ENCODE results near the gene TTBK2. TPM values are rescaled to one million over a fixed set of nuclear protein-coding genes. Genes with fewer than 3 reads are reported as not detected.
"Not testable (repeated sequence)": the region's sequence is repeated elsewhere in the genome, so short reads cannot be mapped to it uniquely, and the experiment has no call there.

Gene TTBK2
- total RNA-seq, 2 donors from 2014 or later, result 14.0 to 21.9 TPM

DNA sequence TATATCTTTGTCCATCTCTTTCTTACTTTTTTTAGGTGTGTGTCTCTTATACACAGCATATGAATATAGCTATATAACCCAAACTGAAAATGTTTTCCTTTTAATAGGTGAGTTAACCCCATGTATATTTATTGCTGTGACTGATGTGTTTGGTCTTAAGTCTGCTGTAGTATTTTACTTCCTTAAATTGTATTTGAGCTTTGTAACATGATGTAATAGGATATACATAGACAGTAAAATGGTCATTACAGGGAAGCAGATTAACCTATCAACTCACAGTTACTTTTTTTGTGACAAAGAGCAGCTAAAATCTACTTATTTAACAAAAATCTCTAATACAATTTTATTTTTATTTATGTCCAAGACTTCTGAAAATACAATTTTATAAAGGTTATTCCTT lies 131.9 kb downstream of the TTBK2 start:
- Mint-ChIP-seq H3K4me3 (no peak overlapping the region), H3K9me3 (no peaks in the 10 kb centered on the region), H3K27ac (no peak overlapping the region), H3K4me1 (ENCODE audit: low read depth in 2 of 2) (no peaks in the 10 kb centered on the region), H3K36me3 (no peaks in the 10 kb centered on the region), H3K27me3 (no peaks in the 10 kb centered on the region)
- no peak for DNase-seq (ENCODE audit: low spot score)
- ATAC-seq, result no peak

DNA sequence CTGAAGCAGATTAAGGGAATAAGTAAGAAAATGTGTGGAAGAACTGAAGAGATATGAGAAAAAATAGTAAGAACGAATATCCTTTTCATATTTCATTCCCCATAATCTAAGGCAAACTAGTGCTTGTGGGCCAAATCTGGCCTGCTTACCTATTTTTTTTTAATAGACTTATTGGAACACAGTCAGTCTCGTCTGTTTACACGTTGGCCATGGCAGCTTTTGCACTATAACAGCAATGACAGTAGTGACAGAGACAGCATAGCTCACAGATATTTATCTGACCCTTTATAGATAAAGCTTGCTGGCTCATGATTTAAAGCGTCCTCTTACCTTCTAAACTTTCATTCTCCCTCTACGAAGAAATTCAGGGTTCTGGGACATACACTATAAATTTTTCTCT lies 133.6 kb downstream of the TTBK2 start:
- no peaks in the 10 kb centered on the region for H3K27me3 Mint-ChIP-seq
- no peaks in the 10 kb centered on the region for H3K4me1 Mint-ChIP-seq (ENCODE audit: low read depth in 2 of 2)
- no peak overlapping the region for H3K27ac Mint-ChIP-seq
- no peak overlapping the region for H3K4me3 Mint-ChIP-seq
- DNase-seq (ENCODE audit: low spot score) (no peak), ATAC-seq (no peak)
- H3K9me3 Mint-ChIP-seq, result no peaks in the 10 kb centered on the region
- no peaks in the 10 kb centered on the region for H3K36me3 Mint-ChIP-seq

DNA sequence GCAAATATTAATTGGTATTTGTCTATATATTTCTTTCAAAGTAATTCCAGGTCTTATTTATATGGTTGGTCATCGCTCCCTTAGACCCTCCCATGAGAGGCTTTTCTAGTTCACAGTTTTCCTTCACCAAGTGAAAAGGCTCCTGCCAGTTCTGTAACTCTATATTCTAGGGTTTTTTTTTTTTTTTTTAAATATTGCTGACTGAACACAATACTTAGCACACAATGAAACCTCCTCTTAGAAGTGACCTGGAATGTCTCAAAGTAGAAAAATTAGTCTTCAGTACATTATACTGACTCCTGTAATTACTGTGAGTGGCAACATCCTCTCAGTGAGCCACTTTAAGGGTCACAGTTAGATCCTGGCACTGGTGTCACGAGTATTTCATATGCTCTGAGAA lies 135.0 kb downstream of the TTBK2 start:
- no peaks in the 10 kb centered on the region for H3K36me3 Mint-ChIP-seq

DNA sequence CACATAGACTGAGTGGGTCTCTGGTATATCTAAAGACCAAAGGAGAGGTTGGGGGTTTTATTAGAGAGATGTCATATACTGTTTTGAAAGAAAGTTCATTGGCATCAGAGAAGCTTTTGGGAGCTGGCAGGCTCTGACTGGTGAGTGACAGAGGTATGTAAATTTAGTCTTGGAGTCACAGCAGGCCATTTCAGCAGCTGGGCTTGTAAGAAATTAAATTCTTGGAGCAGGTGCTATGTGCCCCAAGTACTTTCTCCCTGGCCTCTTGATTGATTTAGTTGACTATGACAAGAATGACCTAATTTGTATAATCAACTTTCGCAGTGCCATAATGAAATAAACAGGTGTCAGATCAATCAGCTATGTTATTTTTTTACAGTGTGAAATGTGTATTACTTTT lies 135.9 kb downstream of the TTBK2 start:
- H3K27ac Mint-ChIP-seq, result no peak overlapping the region
- H3K4me1 Mint-ChIP-seq (ENCODE audit: low read depth in 2 of 2), result no peaks in the 10 kb centered on the region
- H3K27me3 Mint-ChIP-seq, result no peaks in the 10 kb centered on the region
- H3K36me3 Mint-ChIP-seq, result no peaks in the 10 kb centered on the region
- no peaks in the 10 kb centered on the region for H3K9me3 Mint-ChIP-seq
- DNase-seq (ENCODE audit: low spot score) (no peak), ATAC-seq (no peak)
- no peak overlapping the region for H3K4me3 Mint-ChIP-seq

More for the DNA sequence above, 135.0 kb downstream of the TTBK2 start:
- no peak overlapping the region for H3K27ac Mint-ChIP-seq
- no peak for ATAC-seq
- no peak for DNase-seq (ENCODE audit: low spot score)
- H3K9me3 Mint-ChIP-seq, result no peaks in the 10 kb centered on the region
- no peak overlapping the region for H3K4me3 Mint-ChIP-seq
- no peaks in the 10 kb centered on the region for H3K27me3 Mint-ChIP-seq
- H3K4me1 Mint-ChIP-seq (ENCODE audit: low read depth in 2 of 2), result no peaks in the 10 kb centered on the region

DNA sequence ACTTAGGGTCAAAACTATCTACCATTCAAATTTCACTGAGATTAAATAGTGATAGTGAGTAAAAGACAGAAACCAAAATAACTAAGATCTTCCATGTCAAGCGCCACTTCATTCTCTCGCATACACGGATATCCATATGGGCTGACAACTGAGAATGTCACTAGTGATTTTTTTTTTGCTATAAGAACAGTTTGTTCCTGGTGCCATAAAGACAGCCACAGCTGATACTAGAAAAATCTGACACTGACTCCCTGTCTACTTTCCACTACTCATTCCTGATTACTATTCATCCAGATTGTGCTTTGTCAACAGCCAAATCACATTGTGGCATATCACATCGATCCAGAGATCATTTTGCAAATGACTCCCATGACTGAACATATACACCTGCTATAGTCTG lies 137.9 kb downstream of the TTBK2 start:
- no peak for ATAC-seq
- Mint-ChIP-seq H3K4me3 (no peak overlapping the region), H3K27ac (no peak overlapping the region)

DNA sequence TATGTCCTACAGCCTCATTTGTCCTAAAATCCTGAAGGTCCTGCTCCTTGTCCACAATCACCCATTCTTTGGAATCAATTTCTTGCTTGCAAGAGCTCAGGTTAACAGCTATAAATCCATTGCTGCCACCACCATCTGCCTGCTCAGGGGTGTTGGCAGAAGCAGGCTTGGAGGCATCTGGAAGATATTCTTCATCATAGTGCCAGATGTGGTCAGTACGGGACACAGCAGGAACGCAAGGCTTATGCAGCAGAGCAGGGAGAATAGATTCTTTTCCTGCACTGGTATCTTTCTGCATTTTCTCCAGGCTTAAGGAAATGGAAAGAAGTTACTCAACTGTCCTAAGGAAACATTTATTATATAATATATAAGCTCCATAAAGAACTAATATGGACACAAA lies 145.2 kb downstream of the TTBK2 start:
- no peak overlapping the region for H3K4me3 Mint-ChIP-seq
- H3K4me1 Mint-ChIP-seq (ENCODE audit: low read depth in 2 of 2), result peaks cover 0 to 6% of the 10 kb centered on the region in 2 donors
- no peaks in the 10 kb centered on the region for H3K27me3 Mint-ChIP-seq
- no peak for ATAC-seq
- no peak overlapping the region for H3K27ac Mint-ChIP-seq
- H3K9me3 Mint-ChIP-seq, result no peaks in the 10 kb centered on the region
- peaks cover 9% of the 10 kb centered on the region for H3K36me3 Mint-ChIP-seq
- DNase-seq (ENCODE audit: low spot score), result no peak

More for the DNA sequence above, 137.9 kb downstream of the TTBK2 start:
- Mint-ChIP-seq H3K4me1 (ENCODE audit: low read depth in 2 of 2) (peaks cover 0 to 2% of the 10 kb centered on the region in 2 donors), H3K9me3 (no peaks in the 10 kb centered on the region), H3K27me3 (no peaks in the 10 kb centered on the region), H3K36me3 (no peaks in the 10 kb centered on the region)
- no peak for DNase-seq (ENCODE audit: low spot score)

DNA sequence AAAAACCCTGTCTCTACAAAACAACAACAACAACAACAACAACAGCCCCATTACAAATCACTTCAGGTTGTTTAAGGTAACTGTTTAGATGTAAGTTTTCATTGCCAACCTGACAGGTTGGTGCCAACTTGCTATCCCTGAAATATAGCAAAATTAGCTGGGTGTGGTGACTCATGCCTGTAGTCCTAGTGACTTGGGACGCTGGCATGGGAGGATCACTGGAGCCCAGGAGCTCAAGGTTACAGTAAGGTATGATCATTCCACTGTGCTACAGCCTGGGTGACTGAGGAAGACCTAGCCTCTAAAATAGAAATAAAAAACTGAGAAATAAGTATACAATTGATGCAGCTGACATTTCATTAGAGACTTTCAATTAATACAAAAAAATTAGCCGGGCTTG lies 147.7 kb downstream of the TTBK2 start:
- H3K36me3 Mint-ChIP-seq, result peaks cover 9% of the 10 kb centered on the region
- DNase-seq (ENCODE audit: low spot score), result no peak
- H3K27me3 Mint-ChIP-seq, result no peaks in the 10 kb centered on the region
- no peak overlapping the region for H3K27ac Mint-ChIP-seq
- H3K9me3 Mint-ChIP-seq, result no peaks in the 10 kb centered on the region
- peaks cover 0 to 3% of the 10 kb centered on the region in 2 donors for H3K4me1 Mint-ChIP-seq (ENCODE audit: low read depth in 2 of 2)
- ATAC-seq, result no peak
- H3K4me3 Mint-ChIP-seq, result no peak overlapping the region

DNA sequence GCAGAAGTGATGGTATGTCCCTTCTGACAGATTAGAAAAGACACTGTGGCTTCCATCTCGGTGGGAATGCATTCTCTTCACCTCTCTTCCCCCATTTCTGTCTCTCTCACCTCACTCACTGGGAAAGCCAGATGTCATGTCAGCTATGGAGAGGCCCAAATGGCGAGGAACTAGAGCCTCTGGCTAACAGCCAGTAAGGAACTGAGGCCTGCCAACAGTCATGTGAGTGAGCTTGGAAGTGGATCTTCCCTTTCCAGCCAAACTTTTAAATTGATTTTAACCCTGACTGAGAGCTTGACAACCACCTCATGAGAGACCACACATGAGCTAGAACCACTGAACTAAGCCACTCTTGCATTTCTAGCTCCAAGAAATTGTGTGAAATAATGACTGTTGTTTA lies 148.4 kb downstream of the TTBK2 start:
- DNase-seq (ENCODE audit: low spot score), result no peak
- Mint-ChIP-seq H3K27me3 (no peaks in the 10 kb centered on the region), H3K4me3 (no peak overlapping the region), H3K27ac (no peak overlapping the region), H3K36me3 (peaks cover 12% of the 10 kb centered on the region), H3K4me1 (ENCODE audit: low read depth in 2 of 2) (peaks cover 3% of the 10 kb centered on the region in 2 donors), H3K9me3 (no peaks in the 10 kb centered on the region)
- no peak for ATAC-seq

DNA sequence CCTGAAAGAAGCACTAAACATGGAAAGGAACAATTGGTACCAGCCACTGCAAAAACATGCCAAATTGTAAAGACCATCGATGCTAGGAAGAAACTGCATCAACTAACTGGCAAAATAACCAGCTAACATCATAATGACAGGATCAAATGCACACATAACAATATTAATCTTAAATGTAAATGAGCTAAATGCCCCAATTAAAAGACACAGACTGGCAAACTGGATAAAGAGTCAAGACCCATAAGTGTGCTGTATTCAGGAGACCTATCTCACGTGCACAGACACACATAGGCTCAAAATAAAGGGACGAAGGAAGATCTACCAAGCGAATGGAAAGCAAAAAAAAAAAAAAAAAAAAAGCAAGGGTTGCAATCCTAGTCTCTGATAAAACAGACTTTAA lies 154.5 kb downstream of the TTBK2 start:
- not testable (repeated sequence) for H3K4me3 Mint-ChIP-seq; H3K27me3 Mint-ChIP-seq; H3K4me1 Mint-ChIP-seq (ENCODE audit: low read depth in 2 of 2); DNase-seq (ENCODE audit: low spot score); H3K27ac Mint-ChIP-seq; ATAC-seq
- peaks cover 40% of the 10 kb centered on the region for H3K36me3 Mint-ChIP-seq
- H3K9me3 Mint-ChIP-seq, result peaks cover 12% of the 10 kb centered on the region

DNA sequence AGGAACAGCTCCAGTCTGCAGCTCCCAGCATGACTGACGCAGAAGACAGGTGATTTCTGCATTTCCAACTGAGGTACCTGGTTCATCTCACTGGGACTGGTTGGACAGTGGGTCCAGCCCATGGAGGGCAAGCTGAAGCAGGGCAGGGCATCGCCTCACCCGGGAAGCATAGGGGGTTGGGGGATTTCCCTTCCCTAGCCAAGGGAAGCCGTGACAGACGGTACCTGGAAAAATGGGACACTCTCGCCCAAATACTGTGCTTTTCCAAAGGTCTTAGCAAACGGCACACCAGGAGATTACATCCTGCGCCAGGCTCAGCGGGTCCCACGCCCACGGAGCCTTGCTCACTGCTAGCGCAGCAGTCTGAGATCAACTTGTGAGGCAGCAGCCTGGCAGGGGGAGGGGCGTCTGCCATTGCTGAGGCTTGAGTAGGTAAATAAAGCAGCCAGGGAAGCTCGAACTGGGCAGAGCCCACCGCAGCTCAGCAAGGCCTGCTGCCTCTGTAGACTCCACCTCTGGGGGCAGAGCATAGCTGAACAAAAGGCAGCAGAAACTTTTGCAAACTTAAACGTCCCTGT lies 156.3 kb downstream of the TTBK2 start:
- not testable (repeated sequence) for H3K27me3 Mint-ChIP-seq; H3K4me1 Mint-ChIP-seq (ENCODE audit: low read depth in 2 of 2); ATAC-seq; H3K27ac Mint-ChIP-seq; H3K4me3 Mint-ChIP-seq; DNase-seq (ENCODE audit: low spot score)
- H3K36me3 Mint-ChIP-seq, result peaks cover 48% of the 10 kb centered on the region
- peaks cover 15% of the 10 kb centered on the region for H3K9me3 Mint-ChIP-seq

DNA sequence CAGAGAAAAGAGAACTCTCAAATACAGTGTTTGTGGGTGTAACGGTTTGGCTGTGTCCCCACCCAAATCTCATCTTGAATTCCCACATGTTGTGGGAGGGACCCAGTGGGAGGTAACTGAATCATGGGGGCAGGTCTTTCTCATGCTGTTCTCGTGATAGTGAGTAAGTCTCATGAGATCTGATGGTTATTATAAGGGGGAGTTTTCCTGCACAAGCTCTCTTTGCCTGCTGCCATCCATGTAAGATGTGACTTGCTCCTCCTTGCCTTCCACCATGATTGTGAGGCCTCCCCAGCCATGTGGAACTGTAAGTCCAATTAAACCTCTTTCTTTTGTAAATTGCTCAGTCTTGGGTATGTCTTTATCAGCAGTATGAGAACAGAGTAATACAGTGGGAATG lies 158.8 kb downstream of the TTBK2 start:
- DNase-seq (ENCODE audit: low spot score); H3K27ac Mint-ChIP-seq; H3K4me1 Mint-ChIP-seq (ENCODE audit: low read depth in 2 of 2); H3K4me3 Mint-ChIP-seq; H3K27me3 Mint-ChIP-seq; ATAC-seq: not testable (repeated sequence)
- Mint-ChIP-seq H3K36me3 (peaks cover 42% of the 10 kb centered on the region), H3K9me3 (peaks cover 15% of the 10 kb centered on the region)

DNA sequence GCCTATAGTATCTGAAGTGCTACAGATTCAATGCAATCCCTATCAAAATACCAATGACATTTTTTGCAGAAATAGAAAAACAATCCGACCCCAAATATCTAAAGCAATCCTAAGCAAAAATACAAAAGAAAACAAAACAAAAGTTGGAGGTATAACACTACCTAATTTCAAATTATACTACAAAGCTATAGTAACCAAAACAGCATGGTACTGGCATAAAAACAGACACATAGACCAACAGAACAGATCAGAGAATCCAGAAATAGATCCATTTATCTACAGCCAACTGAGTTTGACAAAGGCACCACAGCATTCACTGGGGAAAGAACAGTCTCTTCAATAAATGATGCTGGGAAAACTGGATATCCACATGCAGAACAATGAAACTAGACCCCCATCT lies 159.8 kb downstream of the TTBK2 start:
- Mint-ChIP-seq H3K4me1 (ENCODE audit: low read depth in 2 of 2) (peaks cover 0 to 6% of the 10 kb centered on the region in 2 donors), H3K27ac (no peak overlapping the region), H3K27me3 (no peaks in the 10 kb centered on the region), H3K36me3 (peaks cover 33% of the 10 kb centered on the region), H3K4me3 (no peak overlapping the region), H3K9me3 (peaks cover 13% of the 10 kb centered on the region)
- DNase-seq (ENCODE audit: low spot score), result no peak
- ATAC-seq, result no peak

DNA sequence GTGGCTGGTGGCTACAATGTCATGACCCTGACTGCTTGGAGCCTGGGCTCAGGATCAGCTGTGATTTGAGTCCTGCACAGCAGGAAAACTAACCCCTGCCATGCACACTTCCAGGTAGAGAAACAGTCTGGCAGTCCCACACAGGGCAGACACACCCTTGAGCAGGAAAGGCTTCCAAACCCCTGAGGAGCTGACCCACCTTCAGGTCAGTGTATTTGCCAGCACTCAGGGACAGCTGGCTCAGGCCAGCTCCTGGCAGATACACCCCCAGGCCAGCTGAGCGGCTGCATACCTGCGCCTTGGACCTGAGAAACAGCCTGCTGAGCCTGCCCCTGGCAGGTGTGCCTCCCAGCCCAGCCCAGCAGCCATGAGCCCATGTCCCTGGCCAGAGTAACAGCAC lies 161.5 kb downstream of the TTBK2 start:
- Mint-ChIP-seq H3K9me3 (peaks cover 7% of the 10 kb centered on the region), H3K27me3 (no peaks in the 10 kb centered on the region)
- no peak for DNase-seq (ENCODE audit: low spot score)

DNA sequence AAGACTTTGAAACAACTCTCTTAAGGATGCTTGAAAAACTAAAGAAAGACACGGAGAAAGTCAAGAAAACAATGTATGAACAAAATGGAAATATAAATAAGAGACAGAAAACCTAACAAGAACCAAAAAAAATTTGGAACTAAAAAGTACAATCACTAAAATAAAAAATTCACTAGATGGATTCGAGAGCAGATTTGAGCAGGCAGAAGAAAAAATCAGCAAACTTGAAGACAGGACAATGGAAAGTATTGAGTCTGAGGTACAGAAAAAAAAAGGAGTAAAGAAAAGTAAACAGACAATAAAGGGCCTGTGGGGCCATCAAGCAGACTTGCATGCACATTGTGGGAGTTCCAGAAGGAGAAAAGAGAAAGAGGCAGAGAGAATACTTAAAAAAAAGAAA lies 170.3 kb downstream of the TTBK2 start:
- no peak for DNase-seq (ENCODE audit: low spot score)
- Mint-ChIP-seq H3K4me3 (no peak overlapping the region), H3K27me3 (no peaks in the 10 kb centered on the region), H3K27ac (no peak overlapping the region), H3K36me3 (peaks cover 18% of the 10 kb centered on the region), H3K4me1 (ENCODE audit: low read depth in 2 of 2) (no peaks in the 10 kb centered on the region), H3K9me3 (no peaks in the 10 kb centered on the region)
- no peak for ATAC-seq

More for the DNA sequence above, 161.5 kb downstream of the TTBK2 start:
- Mint-ChIP-seq H3K4me3 (no peak overlapping the region), H3K36me3 (peaks cover 25% of the 10 kb centered on the region), H3K4me1 (ENCODE audit: low read depth in 2 of 2) (peaks cover 0 to 4% of the 10 kb centered on the region in 2 donors), H3K27ac (no peak overlapping the region)
- ATAC-seq, result no peak

DNA sequence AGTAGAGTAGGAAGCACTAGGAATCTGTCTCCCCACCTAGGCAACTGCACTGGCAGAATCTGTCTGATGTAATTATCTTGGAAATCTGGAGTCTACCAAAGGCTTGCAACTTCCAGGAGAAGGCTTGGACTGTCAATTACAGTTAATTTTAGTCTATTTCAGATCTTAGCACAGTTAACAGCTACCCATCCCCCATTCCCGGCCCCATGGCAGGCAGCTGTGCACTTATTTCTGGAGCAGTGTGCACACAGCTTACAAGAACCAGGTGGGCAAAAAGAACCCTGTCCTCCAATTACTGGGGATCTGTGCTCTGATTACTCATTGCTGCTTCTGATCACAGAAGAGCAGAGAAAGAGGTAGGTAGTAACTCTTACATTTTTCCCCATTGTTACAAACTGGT lies 171.3 kb downstream of the TTBK2 start:
- Mint-ChIP-seq H3K36me3 (peaks cover 19% of the 10 kb centered on the region), H3K27me3 (no peaks in the 10 kb centered on the region), H3K4me3 (no peak overlapping the region), H3K9me3 (no peaks in the 10 kb centered on the region), H3K27ac (no peak overlapping the region), H3K4me1 (ENCODE audit: low read depth in 2 of 2) (no peaks in the 10 kb centered on the region)
- no peak for ATAC-seq
- DNase-seq (ENCODE audit: low spot score), result no peak

All from natural killer cell treated with Interleukin-12 subunit alpha and Interleukin-12 subunit beta and Interleukin-15 and Interleukin-18, amount 100 ng/mL, for 72 hours (primary cell).